GM21717 (cell line): Measurements from ENCODE around the gene BMP3.
"Not testable (repeated sequence)": the region's sequence is repeated elsewhere in the genome, so short reads cannot be mapped to it uniquely, and the experiment has no call there.

Experiments used
- ATAC-seq: cut with Tn5 transposase; IDR thresholded peaks from one replicate; pipeline ENCODE4 v1.9.1; 2021; ENCODE audit warnings: mild to moderate bottlenecking, moderate library complexity; ENCODE audit not compliant: unreplicated experiment

The BMP3 gene

GRCh38 chr4:81030061-81030980 lies at the start of gene BMP3:
TSS of gene BMP3 (plus strand) at chr4:81030708. CDS start at chr4:81031285, 577 bp downstream.
- ATAC-seq = no peak

GRCh38 chr4:80986011-80986410 lies 44.5 kb upstream of the BMP3 start:
- no peak for ATAC-seq

GRCh38 chr4:80989921-80990544 lies 40.5 kb upstream of the BMP3 start:
- no peak for ATAC-seq

- no peak for ATAC-seq
Measured at GRCh38 chr4:80990851-80991250, 39.7 kb upstream of the BMP3 start.

- no peak for ATAC-seq
Measured at GRCh38 chr4:80999943-81000342, 30.6 kb upstream of the BMP3 start.

GRCh38 chr4:81003597-81004111 lies 26.9 kb upstream of the BMP3 start:
- ATAC-seq = peak; percentile 86

- no peak for ATAC-seq
Measured at GRCh38 chr4:81007417-81007816, 23.1 kb upstream of the BMP3 start.

- not testable (repeated sequence) for ATAC-seq
Measured at GRCh38 chr4:81016566-81016965, 13.9 kb upstream of the BMP3 start.

GRCh38 chr4:81019006-81019405 lies 11.5 kb upstream of the BMP3 start:
- no peak for ATAC-seq

- ATAC-seq = no peak
Measured at GRCh38 chr4:81021142-81021944, 9.2 kb upstream of the BMP3 start.

GRCh38 chr4:81021981-81022380 lies 8.5 kb upstream of the BMP3 start:
- ATAC-seq = no peak

GRCh38 chr4:81023484-81023883 lies 7.0 kb upstream of the BMP3 start:
- no peak for ATAC-seq

GRCh38 chr4:81030981-81031791 lies 678 bp downstream of the BMP3 start:
- no peak for ATAC-seq

- no peak for ATAC-seq
Measured at GRCh38 chr4:81031796-81032551, 1.5 kb downstream of the BMP3 start.

GRCh38 chr4:81032771-81033684 lies 2.5 kb downstream of the BMP3 start:
- ATAC-seq = no peak

- no peak for ATAC-seq
Measured at GRCh38 chr4:81038636-81039350, 8.3 kb downstream of the BMP3 start.

GRCh38 chr4:81039351-81039972 lies 9.0 kb downstream of the BMP3 start:
- no peak for ATAC-seq
